IMR-90 (cell line): ENCODE data around the gene MAGEA8. TPM values are rescaled to one million over a fixed set of nuclear protein-coding genes. Genes with fewer than 3 reads are reported as not detected.

Source experiments
- ATAC-seq: fragments of 200-7000 bp; cut with Tn5 transposase; 2 replicates; pipeline ENCODE4 v1.9.1; 2020; ENCODE audit warnings: low read depth, mild to moderate bottlenecking, moderate library complexity
- BruUV-seq: library from RNA; stranded (reverse); fragments of 400-500 nt; replicated peaks from 2 replicates; lab custom pipeline; 2021; lab: Mats Ljungman, UMichigan
- CTCF ChIA-PET: fragments of 300-600 bp; formaldehyde crosslinking; extraction: SDS; loops from one replicate; lab custom pipeline; 2021; ENCODE audit warnings: antibody characterized with exemption; lab: Yijun Ruan, JAX
- POLR2A ChIA-PET: fragments of 300-600 bp; sonication (Branson Sonifier 250); formaldehyde crosslinking; loops from one replicate; lab custom pipeline; 2022; ENCODE audit warnings: antibody characterized with exemption; ENCODE audit not compliant: unreplicated experiment; lab: Charles Lee
- DNase-seq: peaks from one replicate; pipeline ENCODE4 v3.0.0; 2013
- H2AFZ ChIP-seq: replicated peaks from 2 replicates; pipeline ENCODE3; 2013; ENCODE audit warnings: low read length, mild to moderate bottlenecking; ENCODE audit not compliant: poor library complexity
- H2AK5ac ChIP-seq: 2 replicates; pipeline ENCODE4 v1.6.1; 2013; ENCODE audit warnings: low read depth, low read length, inconsistent platforms
- H2AK9ac ChIP-seq: replicated peaks from 2 replicates; pipeline ENCODE3; 2013; ENCODE audit warnings: mild to moderate bottlenecking, low read depth, low read length, moderate library complexity; ENCODE audit not compliant: poor library complexity
- H2BK120ac ChIP-seq: 2 replicates; pipeline ENCODE4 v1.6.1; 2013; ENCODE audit warnings: low read depth, low read length, inconsistent platforms
- H2BK15ac ChIP-seq: 3 replicates; pipeline ENCODE4 v1.6.1; 2013; ENCODE audit warnings: low read depth, low read length, inconsistent platforms
- H2BK20ac ChIP-seq: 2 replicates; pipeline ENCODE4 v1.6.1; 2013; ENCODE audit warnings: low read depth, mild to moderate bottlenecking, inconsistent platforms, low read length, moderate library complexity
- H2BK5ac ChIP-seq: 2 replicates; pipeline ENCODE4 v1.6.1; 2013; ENCODE audit warnings: mild to moderate bottlenecking, low read depth, low read length, inconsistent platforms; ENCODE audit not compliant: poor library complexity, severe bottlenecking
- H3K14ac ChIP-seq: replicated peaks from 2 replicates; pipeline ENCODE4 v1.6.1; 2013; ENCODE audit warnings: low read depth, low read length, inconsistent platforms
- H3K18ac ChIP-seq: 2 replicates; pipeline ENCODE4 v1.6.1; 2013; ENCODE audit warnings: low read depth, low read length, control low read depth
- H3K23ac ChIP-seq: 2 replicates; pipeline ENCODE4 v1.6.1; 2013; ENCODE audit warnings: low read depth, low read length, inconsistent platforms
- H3K27ac ChIP-seq: 2 replicates; pipeline ENCODE4 v1.5.1; 2013; ENCODE audit warnings: mild to moderate bottlenecking, control low read depth, low read length; ENCODE audit not compliant: insufficient read depth
- H3K27me3 ChIP-seq: 2 replicates; pipeline ENCODE4 v1.6.1; 2013; ENCODE audit warnings: low read length; ENCODE audit not compliant: control insufficient read depth, insufficient read depth
- H3K36me3 ChIP-seq: 2 replicates; pipeline ENCODE4 v1.6.1; 2013; ENCODE audit warnings: low read length, mixed read lengths; ENCODE audit not compliant: control insufficient read depth, insufficient read depth
- H3K4ac ChIP-seq: 2 replicates; pipeline ENCODE4 v1.6.1; 2013; ENCODE audit warnings: low read depth, low read length, inconsistent platforms
- H3K4me1 ChIP-seq: 2 replicates; pipeline ENCODE4 v1.6.1; 2013; ENCODE audit warnings: low read length, mixed read lengths; ENCODE audit not compliant: control insufficient read depth, insufficient read depth
- H3K4me2 ChIP-seq: 2 replicates; pipeline ENCODE4 v1.6.1; 2013; ENCODE audit warnings: low read depth, mild to moderate bottlenecking, control low read depth, low read length, moderate library complexity
- H3K4me3 ChIP-seq: 2 replicates; pipeline ENCODE4 v1.5.1; 2013; ENCODE audit warnings: low read depth, mild to moderate bottlenecking, control low read depth, low read length, moderate library complexity; ENCODE audit not compliant: insufficient read depth
- H3K56ac ChIP-seq: 2 replicates; pipeline ENCODE4 v1.6.1; 2013; ENCODE audit warnings: low read length, inconsistent platforms; ENCODE audit not compliant: insufficient read depth; ENCODE audit errors: extremely low read depth
- H3K79me1 ChIP-seq, 2 experiments: 2 replicates each; pipeline ENCODE4 v1.6.1; 2013; ENCODE audit warnings: low read length in 2 of 2, inconsistent platforms in 1 of 2, low read depth in 1 of 2
- H3K9ac ChIP-seq: 2 replicates; pipeline ENCODE4 v1.6.1; 2013; ENCODE audit warnings: low read depth, low read length, control low read depth
- H3K9me1 ChIP-seq: 2 replicates; pipeline ENCODE4 v1.6.1; 2013; ENCODE audit warnings: low read length, inconsistent platforms; ENCODE audit not compliant: insufficient read depth
- H3K9me3 ChIP-seq: 2 replicates; pipeline ENCODE4 v1.6.1; 2013; ENCODE audit warnings: low read length; ENCODE audit not compliant: control insufficient read depth, insufficient read depth
- H4K20me1 ChIP-seq: 2 replicates; pipeline ENCODE4 v1.6.1; 2013; ENCODE audit warnings: low read length, inconsistent platforms; ENCODE audit not compliant: insufficient read depth
- H4K5ac ChIP-seq: 2 replicates; pipeline ENCODE4 v1.6.1; 2013; ENCODE audit warnings: mild to moderate bottlenecking, low read depth, low read length, control low read depth
- H4K8ac ChIP-seq, 2 experiments: 2 replicates each; pipeline ENCODE4 v1.6.1; 2013; ENCODE audit warnings: low read depth in 2 of 2, low read length in 2 of 2, control low read depth in 1 of 2, inconsistent platforms in 1 of 2
- H4K91ac ChIP-seq: 2 replicates; pipeline ENCODE4 v1.6.1; 2013; ENCODE audit warnings: low read depth, low read length, inconsistent platforms; ENCODE audit not compliant: insufficient read depth
- BHLHE40 ChIP-seq: fragments of 150-350 bp; IDR thresholded peaks from 2 replicates; pipeline ENCODE4 v1.6.1; 2016; ENCODE audit warnings: mild to moderate bottlenecking, low read depth, low read length
- FOS ChIP-seq: fragments of 150-350 bp; IDR thresholded peaks from 2 replicates; pipeline ENCODE4 v1.6.1; 2016; ENCODE audit warnings: low read depth, low read length
- NFE2L2 ChIP-seq: fragments of 150-350 bp; IDR thresholded peaks from 2 replicates; pipeline ENCODE4 v1.6.1; 2016; ENCODE audit warnings: low read depth, mild to moderate bottlenecking, low read length
- RCOR1 ChIP-seq: IDR thresholded peaks from 2 replicates; pipeline ENCODE4 v1.6.1; 2012; ENCODE audit warnings: mild to moderate bottlenecking, low read length, improper control_type of control experiment; ENCODE audit not compliant: insufficient replicate concordance
- USF2 ChIP-seq: fragments of 150-350 bp; IDR thresholded peaks from 2 replicates; pipeline ENCODE4 v1.6.1; 2017; ENCODE audit warnings: mild to moderate bottlenecking, antibody characterized with exemption, low read length, low read depth
- dilution Hi-C: fragments of 300-500 bp; cut with HindIII; formaldehyde crosslinking; loops from one replicate; pipeline ENCODE4 v1.14.3; 2018; ENCODE audit warnings: low sequenced_read_pairs; ENCODE audit not compliant: unreplicated experiment
- in situ Hi-C: fragments of 300-500 bp; cut with MboI; formaldehyde crosslinking; loops from 3 replicates; pipeline ENCODE4 v1.14.3; 2019; ENCODE audit warnings: low sequenced_read_pairs, inconsistent platforms, mixed read lengths
- intact Hi-C: fragments of 100-400 bp; cut with micrococcal nuclease; formaldehyde crosslinking; loops from 2 replicates; pipeline ENCODE4 v1.10.0; 2022
- polyA plus RNA-seq, 3 experiments: library from polyadenylated mRNA; depleted of rRNA; stranded (reverse); fragments of >200 nt; gene quantifications; 2 replicates each; pipeline ENCODE4 v1.2.3, GENCODE V29; 2012; ENCODE audit warnings: low replicate concordance in 1 of 3
- total RNA-seq: library from RNA; depleted of rRNA; stranded (reverse); fragments of >200 nt; gene quantifications from 2 replicates; pipeline ENCODE4 v1.2.3, GENCODE V29; 2012
- TF ChIP-seq, protein P1 (sequence below): conservative IDR thresholded peaks from 2 replicates; pipeline ENCODE4 v1.5.1; 2012; ENCODE audit warnings: mild to moderate bottlenecking, low read depth, low read length, improper control_type of control experiment
- TF ChIP-seq, protein P2 (sequence below): fragments of 150-350 bp; IDR thresholded peaks from 2 replicates; pipeline ENCODE4 v1.6.1; 2016; ENCODE audit warnings: low read depth, mild to moderate bottlenecking, low read length, moderate library complexity, borderline replicate concordance

Gene MAGEA8
- total and polyA plus RNA-seq, 2 of the 4 experiments (the other 2 are of a cell fraction) = not detected

- Histone ChIP-seq H3K4me3 (no peak overlapping the region), H3K23ac (no peak overlapping the region), H3K27ac (no peak overlapping the region), H3K9ac (no peak overlapping the region), H3K18ac (no peak overlapping the region), H3K79me1 (no peaks in the 10 kb centered on the region), H4K91ac (no peak overlapping the region), H2AK5ac (no peak overlapping the region), H3K9me1 (no peaks in the 10 kb centered on the region), H3K14ac (no peak overlapping the region), H3K4ac (no peak overlapping the region), H3K9me3 (no peaks in the 10 kb centered on the region), H4K8ac (no peak overlapping the region), H3K4me1 (no peaks in the 10 kb centered on the region), H2BK120ac (no peak overlapping the region), H4K5ac (no peak overlapping the region), H3K27me3 (no peaks in the 10 kb centered on the region), H4K20me1 (no peaks in the 10 kb centered on the region), H3K56ac (no peak overlapping the region), H3K36me3 (no peaks in the 10 kb centered on the region), H2BK20ac (no peak overlapping the region), H2BK5ac (no peak overlapping the region), H3K4me2 (no peak overlapping the region), H2AFZ (no peak overlapping the region), H2BK15ac (no peak overlapping the region), H2AK9ac (no peak overlapping the region)
- in situ Hi-C loops = loop anchor here (25.0 kb wide), 1 partner anchor 98 kb away; the partner anchor contains the start of gene HSFX1
- dilution Hi-C loops = no loop called here
- no TSS peak for BruUV-seq
- POLR2A ChIA-PET = no interaction called here
- TF ChIP-seq NFE2L2 (no peak), USF2 (no peak), BHLHE40 (no peak), RCOR1 (no peak), FOS (no peak)
- TF ChIP-seq, protein P1, sequence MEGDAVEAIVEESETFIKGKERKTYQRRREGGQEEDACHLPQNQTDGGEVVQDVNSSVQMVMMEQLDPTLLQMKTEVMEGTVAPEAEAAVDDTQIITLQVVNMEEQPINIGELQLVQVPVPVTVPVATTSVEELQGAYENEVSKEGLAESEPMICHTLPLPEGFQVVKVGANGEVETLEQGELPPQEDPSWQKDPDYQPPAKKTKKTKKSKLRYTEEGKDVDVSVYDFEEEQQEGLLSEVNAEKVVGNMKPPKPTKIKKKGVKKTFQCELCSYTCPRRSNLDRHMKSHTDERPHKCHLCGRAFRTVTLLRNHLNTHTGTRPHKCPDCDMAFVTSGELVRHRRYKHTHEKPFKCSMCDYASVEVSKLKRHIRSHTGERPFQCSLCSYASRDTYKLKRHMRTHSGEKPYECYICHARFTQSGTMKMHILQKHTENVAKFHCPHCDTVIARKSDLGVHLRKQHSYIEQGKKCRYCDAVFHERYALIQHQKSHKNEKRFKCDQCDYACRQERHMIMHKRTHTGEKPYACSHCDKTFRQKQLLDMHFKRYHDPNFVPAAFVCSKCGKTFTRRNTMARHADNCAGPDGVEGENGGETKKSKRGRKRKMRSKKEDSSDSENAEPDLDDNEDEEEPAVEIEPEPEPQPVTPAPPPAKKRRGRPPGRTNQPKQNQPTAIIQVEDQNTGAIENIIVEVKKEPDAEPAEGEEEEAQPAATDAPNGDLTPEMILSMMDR = no peak
- TF ChIP-seq, protein P2, sequence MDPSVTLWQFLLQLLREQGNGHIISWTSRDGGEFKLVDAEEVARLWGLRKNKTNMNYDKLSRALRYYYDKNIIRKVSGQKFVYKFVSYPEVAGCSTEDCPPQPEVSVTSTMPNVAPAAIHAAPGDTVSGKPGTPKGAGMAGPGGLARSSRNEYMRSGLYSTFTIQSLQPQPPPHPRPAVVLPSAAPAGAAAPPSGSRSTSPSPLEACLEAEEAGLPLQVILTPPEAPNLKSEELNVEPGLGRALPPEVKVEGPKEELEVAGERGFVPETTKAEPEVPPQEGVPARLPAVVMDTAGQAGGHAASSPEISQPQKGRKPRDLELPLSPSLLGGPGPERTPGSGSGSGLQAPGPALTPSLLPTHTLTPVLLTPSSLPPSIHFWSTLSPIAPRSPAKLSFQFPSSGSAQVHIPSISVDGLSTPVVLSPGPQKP = no peak
- no peak for DNase-seq
- intact Hi-C loops = no loop called here
- CTCF ChIA-PET = no interaction called here
- ATAC-seq = no peak
These were observed 20.5 kb upstream of the MAGEA8 start for GRCh38 chrX:149860445-149860844.
